ENCODE measurements around the gene ERG28. TPM values are rescaled to one million over a fixed set of nuclear protein-coding genes. Genes with fewer than 3 reads are reported as not detected.

ERG28 gene
- total RNA-seq, 1 experiment from 2014 or later = 43.3 TPM

Other genes starting within 250 kb of the ERG28 start
- 5.9 and 10.7 TPM in 2 replicates for gene JDP2, start 232.9 kb downstream of the ERG28 start, total RNA-seq (2021)
- not detected in 2 replicates for gene BATF, start 138.4 kb downstream of the ERG28 start, total RNA-seq (2021)
- gene FLVCR2, start 82.3 kb downstream of the ERG28 start, total RNA-seq (2021) = 0.22 and 3.5 TPM in 2 replicates
- gene TTLL5, start 370 bp upstream of the ERG28 start, total RNA-seq (2021) = 56.4 and 56.7 TPM in 2 replicates

Data from A673 (cell line).